ENCODE results near the gene LETM1. TPM values are rescaled to one million over a fixed set of nuclear protein-coding genes. Genes with fewer than 3 reads are reported as not detected.

The LETM1 gene
- total and polyA plus RNA-seq, 10 donors = 6.5 to 47.7 (median 34.7) TPM

DNA sequence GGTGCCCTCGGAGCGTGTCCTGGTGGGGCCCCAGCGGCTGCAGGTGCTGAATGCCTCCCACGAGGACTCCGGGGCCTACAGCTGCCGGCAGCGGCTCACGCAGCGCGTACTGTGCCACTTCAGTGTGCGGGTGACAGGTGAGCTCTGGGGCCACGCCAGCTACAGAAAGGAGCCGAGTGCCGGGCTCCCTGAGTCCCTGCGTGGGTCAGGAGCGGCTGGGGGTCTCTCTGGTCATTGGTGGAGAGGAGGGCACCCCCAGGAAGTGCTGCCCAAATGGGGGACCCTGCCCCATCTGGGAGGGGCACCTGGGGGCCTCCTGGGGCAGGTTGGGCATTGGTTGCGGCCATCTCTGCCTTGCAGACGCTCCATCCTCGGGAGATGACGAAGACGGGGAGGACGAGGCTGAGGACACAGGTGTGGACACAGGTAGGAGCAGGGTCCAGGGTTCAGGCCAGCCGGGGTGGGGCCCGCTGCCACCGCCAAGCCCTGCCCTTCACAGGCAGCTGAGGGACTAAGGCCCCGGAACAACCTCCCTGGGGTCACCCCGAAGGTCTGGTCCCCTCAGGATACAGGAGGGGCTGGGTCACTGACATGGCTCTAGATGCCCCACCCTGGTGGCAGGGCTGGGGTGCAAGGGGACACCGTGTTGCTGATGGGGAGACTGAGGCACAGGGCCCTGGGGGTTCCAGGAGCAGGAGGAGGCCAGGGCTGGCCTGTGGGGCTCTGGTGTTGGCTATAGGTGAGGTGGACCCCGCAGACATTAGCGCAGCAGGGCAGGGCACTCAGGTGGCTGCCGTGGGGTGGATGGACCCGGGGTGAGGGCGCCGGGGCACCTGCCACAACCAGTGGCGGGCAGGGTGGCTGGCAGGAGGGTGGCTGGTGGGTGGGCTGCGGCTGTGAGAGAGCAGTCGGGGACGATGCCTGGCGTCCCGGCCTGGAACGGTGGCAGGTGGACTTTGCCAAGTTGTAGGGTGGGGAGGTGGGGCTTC, 56.3 kb downstream of the LETM1 start:
- Histone ChIP-seq H3K9me3 (no peaks in the 10 kb centered on the region), H3K27ac (no peak overlapping the region), H3K27me3 (replicated peaks in 1 of 7) (peaks cover 5 to 69% (median 42%) of the 10 kb centered on the region in 7 donors), H3K4me1 (peaks cover 6 to 20% (median 12%) of the 10 kb centered on the region in 6 donors), H3K36me3 (no peaks in the 10 kb centered on the region), H3K4me3 (no peak overlapping the region)
- 87 to 92% (median 92%) methylated on average over 28 to 41 of the region's 41 CpGs for WGBS, 5 donors
- no peak for DNase-seq
- TF ChIP-seq POLR2AphosphoS5 (IDR thresholded peaks at IDR 0.05) = no peak
- TF ChIP-seq, protein P1, sequence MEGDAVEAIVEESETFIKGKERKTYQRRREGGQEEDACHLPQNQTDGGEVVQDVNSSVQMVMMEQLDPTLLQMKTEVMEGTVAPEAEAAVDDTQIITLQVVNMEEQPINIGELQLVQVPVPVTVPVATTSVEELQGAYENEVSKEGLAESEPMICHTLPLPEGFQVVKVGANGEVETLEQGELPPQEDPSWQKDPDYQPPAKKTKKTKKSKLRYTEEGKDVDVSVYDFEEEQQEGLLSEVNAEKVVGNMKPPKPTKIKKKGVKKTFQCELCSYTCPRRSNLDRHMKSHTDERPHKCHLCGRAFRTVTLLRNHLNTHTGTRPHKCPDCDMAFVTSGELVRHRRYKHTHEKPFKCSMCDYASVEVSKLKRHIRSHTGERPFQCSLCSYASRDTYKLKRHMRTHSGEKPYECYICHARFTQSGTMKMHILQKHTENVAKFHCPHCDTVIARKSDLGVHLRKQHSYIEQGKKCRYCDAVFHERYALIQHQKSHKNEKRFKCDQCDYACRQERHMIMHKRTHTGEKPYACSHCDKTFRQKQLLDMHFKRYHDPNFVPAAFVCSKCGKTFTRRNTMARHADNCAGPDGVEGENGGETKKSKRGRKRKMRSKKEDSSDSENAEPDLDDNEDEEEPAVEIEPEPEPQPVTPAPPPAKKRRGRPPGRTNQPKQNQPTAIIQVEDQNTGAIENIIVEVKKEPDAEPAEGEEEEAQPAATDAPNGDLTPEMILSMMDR (IDR thresholded peaks at IDR 0.05 in 8 of 11, conservative IDR thresholded peaks at IDR 0.05 in 3 of 11) = no peak
- TF ChIP-seq POLR2A (IDR thresholded peaks at IDR 0.05) = no peak
- intact Hi-C loops (cut with DNase I; ENCODE audit: low total_unique reads) = no loop called here

DNA sequence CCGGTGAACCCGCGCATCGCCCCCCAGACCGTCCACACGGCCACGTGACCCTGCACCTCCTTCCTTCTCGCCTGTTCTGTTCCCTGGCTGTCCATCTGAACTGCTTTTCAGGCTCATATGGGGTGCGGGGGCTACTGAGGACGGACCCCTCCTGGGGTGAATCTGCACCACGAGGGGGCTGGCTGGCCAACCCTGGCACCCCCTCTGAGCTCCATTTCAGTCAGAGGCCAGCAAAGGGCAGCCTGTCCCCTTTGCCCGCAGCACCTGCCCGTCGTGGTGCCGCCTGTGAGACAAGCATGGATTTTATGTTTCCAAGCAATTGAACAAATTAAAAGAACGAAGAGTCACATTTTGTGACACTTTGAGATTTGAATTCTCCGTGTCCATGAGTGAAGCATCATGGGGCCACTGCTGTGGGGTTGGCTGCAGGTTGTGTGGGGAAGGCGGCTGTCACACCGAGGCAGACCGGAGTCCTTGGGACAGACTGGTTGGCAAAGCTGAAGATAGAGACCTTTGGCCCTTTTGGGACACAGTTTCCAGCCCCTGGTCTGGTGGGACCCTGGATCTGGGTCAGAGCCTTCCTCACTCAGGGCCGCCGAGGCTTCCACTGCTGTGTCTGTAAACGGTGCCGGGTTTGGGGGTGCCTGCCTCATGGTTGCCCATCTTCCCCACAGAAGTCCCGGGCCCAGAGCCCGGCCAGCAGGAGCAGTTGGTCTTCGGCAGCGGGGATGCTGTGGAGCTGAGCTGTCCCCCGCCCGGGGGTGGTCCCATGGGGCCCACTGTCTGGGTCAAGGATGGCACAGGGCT, 57.2 kb downstream of the LETM1 start:
- DNase-seq = no peak
- peaks cover 5 to 78% (median 51%) of the 10 kb centered on the region in 7 donors for H3K27me3 ChIP-seq (replicated peaks in 1 of 7)
- no peaks in the 10 kb centered on the region for H3K36me3 ChIP-seq
- H3K9me3 ChIP-seq = no peaks in the 10 kb centered on the region
- TF ChIP-seq POLR2AphosphoS5 (IDR thresholded peaks at IDR 0.05) (no peak), POLR2A (IDR thresholded peaks at IDR 0.05) (no peak)
- WGBS, 5 donors = 86 to 95% (median 89%) methylated on average over 22 to 30 of the region's 30 CpGs
- H3K4me3 ChIP-seq = no peak overlapping the region
- no peak overlapping the region for H3K27ac ChIP-seq
- intact Hi-C loops (cut with DNase I; ENCODE audit: low total_unique reads) = no loop called here
- peaks cover 12 to 29% (median 21%) of the 10 kb centered on the region in 6 donors for H3K4me1 ChIP-seq

DNA sequence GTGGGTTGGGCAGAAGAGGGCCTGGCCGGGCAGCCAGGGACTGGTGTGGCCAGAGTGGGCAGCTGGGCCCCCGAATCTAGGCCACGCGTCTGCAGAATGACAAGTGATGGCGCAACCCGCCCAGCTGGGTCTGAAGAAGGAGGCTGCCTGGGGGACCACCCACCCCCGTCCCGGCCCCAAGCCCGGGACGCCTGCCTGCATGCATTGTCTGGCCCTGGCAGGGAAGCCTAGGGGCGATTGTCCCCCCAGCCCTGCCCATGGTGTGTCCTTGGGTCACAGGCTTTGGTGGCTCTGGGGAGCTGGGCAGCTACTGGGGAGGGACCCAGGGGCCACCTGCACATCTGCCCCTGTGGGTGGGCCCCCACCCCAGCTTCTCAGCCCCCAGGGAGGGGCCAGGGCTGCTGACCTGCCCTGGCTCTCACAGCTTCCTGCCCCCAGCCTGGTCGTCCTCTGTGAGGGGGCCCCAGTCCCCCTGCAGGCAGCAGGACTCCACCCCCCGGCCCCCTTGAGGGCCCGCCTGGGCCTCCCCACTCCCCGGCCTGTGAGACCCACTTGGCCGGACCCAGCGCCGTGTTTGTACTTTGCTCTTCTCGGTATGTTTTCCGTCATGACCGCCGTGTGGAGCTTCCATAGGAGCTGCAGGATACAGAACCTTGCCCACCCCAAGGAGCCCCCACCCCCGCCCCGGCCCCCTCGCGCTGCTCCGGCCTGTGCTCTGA, 57.9 kb downstream of the LETM1 start:
- Histone ChIP-seq H3K27ac (no peak overlapping the region), H3K4me1 (peaks cover 12 to 30% (median 22%) of the 10 kb centered on the region in 6 donors), H3K27me3 (replicated peaks in 1 of 7) (peaks cover 5 to 84% (median 51%) of the 10 kb centered on the region in 7 donors), H3K9me3 (no peaks in the 10 kb centered on the region), H3K36me3 (no peaks in the 10 kb centered on the region), H3K4me3 (no peak overlapping the region)
- WGBS, 5 donors = 80 to 89% (median 86%) methylated on average over 17 to 27 of the region's 27 CpGs
- intact Hi-C loops (cut with DNase I; ENCODE audit: low total_unique reads) = no loop called here
- TF ChIP-seq, protein P1 (IDR thresholded peaks at IDR 0.05 in 8 of 11, conservative IDR thresholded peaks at IDR 0.05 in 3 of 11) = no peak
- no peak for TF ChIP-seq POLR2AphosphoS5 (IDR thresholded peaks at IDR 0.05)
- TF ChIP-seq POLR2A (IDR thresholded peaks at IDR 0.05) = no peak
- no peak for DNase-seq

DNA sequence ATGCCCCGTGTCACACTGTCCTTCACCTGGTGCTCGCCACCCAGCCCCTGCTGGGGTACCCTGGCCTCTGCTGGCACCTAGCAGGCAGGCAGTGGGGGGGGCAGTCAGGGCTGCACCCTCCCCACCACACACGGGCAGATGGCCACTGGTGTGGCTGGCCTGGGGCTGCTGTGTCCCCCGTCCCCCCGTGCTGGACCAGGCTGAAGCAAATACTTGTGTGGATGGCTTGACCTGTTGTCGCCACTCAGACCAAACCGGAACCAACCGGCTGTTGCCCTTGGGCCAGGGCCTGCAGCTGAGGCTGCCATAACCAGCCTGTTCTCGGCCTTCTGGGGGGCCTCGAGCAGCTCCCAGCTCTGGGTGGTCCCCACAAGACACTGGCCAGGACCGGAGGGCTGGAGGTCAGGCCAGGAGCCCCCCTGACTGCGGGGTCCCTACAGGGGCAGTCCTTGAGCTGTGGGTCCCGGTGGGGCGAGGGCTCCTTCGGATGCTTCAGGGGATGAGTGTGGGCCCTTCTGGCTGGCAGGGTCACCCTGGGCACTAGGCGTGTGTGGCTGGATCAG, 58.6 kb downstream of the LETM1 start:
- H3K36me3 ChIP-seq = no peaks in the 10 kb centered on the region
- TF ChIP-seq POLR2AphosphoS5 (IDR thresholded peaks at IDR 0.05) = no peak
- TF ChIP-seq POLR2A (IDR thresholded peaks at IDR 0.05) = no peak
- TF ChIP-seq, protein P1 (IDR thresholded peaks at IDR 0.05 in 8 of 11, conservative IDR thresholded peaks at IDR 0.05 in 3 of 11) = no peak
- peaks cover 5 to 90% (median 51%) of the 10 kb centered on the region in 7 donors for H3K27me3 ChIP-seq (replicated peaks in 1 of 7)
- no peak for DNase-seq
- intact Hi-C loops (cut with DNase I; ENCODE audit: low total_unique reads) = no loop called here
- H3K9me3 ChIP-seq = no peaks in the 10 kb centered on the region
- H3K27ac ChIP-seq = no peak overlapping the region
- H3K4me3 ChIP-seq = no peak overlapping the region
- 79 to 90% (median 83%) methylated on average over 2 to 16 of the region's 16 CpGs for WGBS, 5 donors
- H3K4me1 ChIP-seq = peaks cover 12 to 35% (median 24%) of the 10 kb centered on the region in 6 donors
